GM12878 (cell line): Measurements from ENCODE around the gene CYP26A1. TPM values are rescaled to one million over a fixed set of nuclear protein-coding genes. Genes with fewer than 3 reads are reported as not detected.

ENCODE experiments used
- ATF7 ChIP-seq: fragments of 450-650 bp; IDR thresholded peaks from 2 replicates; pipeline ENCODE4 v1.6.1; 2016; ENCODE audit warnings: low read depth, mild to moderate bottlenecking
- BACH1 ChIP-seq: fragments of 450-650 bp; IDR thresholded peaks from 2 replicates; pipeline ENCODE4 v1.6.1; 2017; ENCODE audit warnings: mild to moderate bottlenecking, borderline replicate concordance
- BCL3 ChIP-seq: IDR thresholded peaks from 2 replicates; pipeline ENCODE4 v1.6.1; 2011; ENCODE audit warnings: borderline replicate concordance, low read depth, mild to moderate bottlenecking, moderate library complexity, low read length; ENCODE audit not compliant: insufficient read depth, poor library complexity, severe bottlenecking
- BRCA1 ChIP-seq: IDR thresholded peaks from 2 replicates; pipeline ENCODE4 v1.6.1; 2011; ENCODE audit warnings: low read depth, low read length, improper control_type of control experiment
- FOXM1 ChIP-seq: IDR thresholded peaks from 2 replicates; pipeline ENCODE4 v1.6.1; 2012; ENCODE audit warnings: low read depth, mild to moderate bottlenecking, inconsistent platforms, low read length, moderate library complexity
- MLLT1 ChIP-seq: fragments of 450-650 bp; IDR thresholded peaks from 2 replicates; pipeline ENCODE4 v1.6.1; 2016; ENCODE audit warnings: mild to moderate bottlenecking
- MXI1 ChIP-seq: fragments of 150-350 bp; IDR thresholded peaks from 2 replicates; pipeline ENCODE4 v1.6.1; 2011; ENCODE audit warnings: low read depth, mild to moderate bottlenecking, inconsistent platforms, low read length, improper control_type of control experiment
- NFIC ChIP-seq: IDR thresholded peaks from 2 replicates; pipeline ENCODE4 v1.6.1; 2012; ENCODE audit warnings: low read depth, mild to moderate bottlenecking, inconsistent platforms, low read length, moderate library complexity
- PRDM15 ChIP-seq: fragments of 450-650 bp; formaldehyde crosslinking; IDR thresholded peaks from 2 replicates; pipeline ENCODE4 v1.4.0; 2020; ENCODE audit warnings: mild to moderate bottlenecking, moderate library complexity
- RELA ChIP-seq: fragments of 450-650 bp; IDR thresholded peaks from 2 replicates; pipeline ENCODE4 v1.8.0; 2014; ENCODE audit warnings: borderline replicate concordance; ENCODE audit not compliant: partially characterized antibody
- SMAD1 ChIP-seq: fragments of 450-650 bp; IDR thresholded peaks from 2 replicates; pipeline ENCODE4 v1.6.1; 2018; ENCODE audit warnings: mild to moderate bottlenecking, low read depth; ENCODE audit not compliant: partially characterized antibody
- TCF7 ChIP-seq: IDR thresholded peaks from 2 replicates; pipeline ENCODE4 v1.6.1; 2014; ENCODE audit warnings: antibody characterized with exemption, borderline replicate concordance
- polyA plus RNA-seq, 11 experiments: library from polyadenylated mRNA; depleted of rRNA in 4 of 11; unstranded in 6 of 11; stranded (reverse) in 5 of 11; fragments of >200 nt; fragmentation: Nextera tagmentation in 4 of 11; fragmentation: Illumina TruSeq in 1 of 11; extraction: Ambion mirVana in 4 of 11; extraction: Trizol in 1 of 11; gene quantifications; 1 replicate in 1 of 11; 2 replicates in 10 of 11; pipeline versions ENCODE4 v1.2.1 to v1.2.3, GENCODE V29; 2011 to 2016; ENCODE audit warnings: inconsistent platforms in 2 of 11, missing spikeins in 2 of 11, low read depth in 1 of 11
- total RNA-seq, 4 experiments: library from RNA; depleted of rRNA in 3 of 4; stranded (reverse); fragments of >200 nt in 3 of 4; fragmentation: Illumina TruSeq in 1 of 4; extraction: Trizol in 1 of 4; gene quantifications; 2 replicates each; pipeline versions ENCODE4 v1.2.1 to v1.2.3, GENCODE V29; 2013 to 2021
- TF ChIP-seq, protein P1 (sequence below): fragments of 450-650 bp; IDR thresholded peaks from 2 replicates; pipeline ENCODE4 v1.6.1; 2017; ENCODE audit warnings: mild to moderate bottlenecking, moderate library complexity
- TF ChIP-seq, protein P2 (sequence below): IDR thresholded peaks from 2 replicates; pipeline ENCODE4 v1.6.1; 2012; ENCODE audit warnings: low read depth, low read length, improper control_type of control experiment
- TF ChIP-seq, protein P3 (sequence below): IDR thresholded peaks from 2 replicates; pipeline ENCODE4 v1.6.1; 2011; ENCODE audit warnings: borderline replicate concordance, low read depth, mild to moderate bottlenecking, moderate library complexity, mixed read lengths, low read length; ENCODE audit not compliant: insufficient read depth; ENCODE audit errors: extremely low read length

CYP26A1 gene
- total and polyA plus RNA-seq, 10 of the 15 experiments (the other 5 are each of a cell fraction or from before 2014, with no cell fraction given): not detected

DNA sequence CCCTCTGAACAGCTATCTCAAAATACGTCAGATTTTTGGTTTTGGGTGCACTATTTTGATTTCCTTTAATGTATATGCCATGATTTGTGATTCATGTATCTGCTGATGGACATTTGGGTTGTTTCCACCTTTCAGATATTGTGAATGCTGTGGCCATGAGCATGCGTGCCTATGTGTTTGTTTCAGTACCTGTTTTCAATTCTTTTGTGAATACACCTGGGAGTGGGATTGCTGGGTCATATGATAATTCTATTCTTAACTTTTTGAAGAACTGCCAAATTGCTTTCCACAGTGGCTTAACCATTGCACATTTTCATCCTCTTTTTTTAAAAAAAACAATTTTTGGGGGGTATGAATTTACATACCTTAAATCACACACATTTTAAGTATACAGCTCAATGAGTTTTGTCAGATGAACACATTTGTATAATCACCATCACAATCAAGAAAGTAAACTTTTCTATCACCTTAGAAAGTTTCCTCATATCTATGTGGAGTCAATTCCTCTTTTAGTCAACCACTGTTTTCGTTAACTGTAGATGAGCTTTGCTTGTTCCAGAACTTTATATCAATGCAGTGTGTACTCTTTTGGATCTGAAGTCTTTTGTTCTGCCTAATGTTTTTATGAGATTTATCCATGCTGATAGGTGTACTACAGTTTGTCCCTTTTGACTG is 36.9 kb downstream of the CYP26A1 start (continued):
- TF ChIP-seq PRDM15 (CRISPR knock-in tag) (no peak), FOXM1 (peak; percentile 87), BRCA1 (no peak), MXI1 (peak; percentile 21; the same call in 1 of the 2 replicates), ATF7 (peak; percentile 41; the same call in 1 of the 2 replicates), TCF7 (no peak), BCL3 (peak; percentile 35), NFIC (peak; percentile 93), MLLT1 (peak; percentile 19; the same call in 1 of the 2 replicates), SMAD1 (peak; percentile 49), BACH1 (peak; percentile 33; the same call in 1 of the 2 replicates), RELA (no peak)
- TF ChIP-seq, protein P1, sequence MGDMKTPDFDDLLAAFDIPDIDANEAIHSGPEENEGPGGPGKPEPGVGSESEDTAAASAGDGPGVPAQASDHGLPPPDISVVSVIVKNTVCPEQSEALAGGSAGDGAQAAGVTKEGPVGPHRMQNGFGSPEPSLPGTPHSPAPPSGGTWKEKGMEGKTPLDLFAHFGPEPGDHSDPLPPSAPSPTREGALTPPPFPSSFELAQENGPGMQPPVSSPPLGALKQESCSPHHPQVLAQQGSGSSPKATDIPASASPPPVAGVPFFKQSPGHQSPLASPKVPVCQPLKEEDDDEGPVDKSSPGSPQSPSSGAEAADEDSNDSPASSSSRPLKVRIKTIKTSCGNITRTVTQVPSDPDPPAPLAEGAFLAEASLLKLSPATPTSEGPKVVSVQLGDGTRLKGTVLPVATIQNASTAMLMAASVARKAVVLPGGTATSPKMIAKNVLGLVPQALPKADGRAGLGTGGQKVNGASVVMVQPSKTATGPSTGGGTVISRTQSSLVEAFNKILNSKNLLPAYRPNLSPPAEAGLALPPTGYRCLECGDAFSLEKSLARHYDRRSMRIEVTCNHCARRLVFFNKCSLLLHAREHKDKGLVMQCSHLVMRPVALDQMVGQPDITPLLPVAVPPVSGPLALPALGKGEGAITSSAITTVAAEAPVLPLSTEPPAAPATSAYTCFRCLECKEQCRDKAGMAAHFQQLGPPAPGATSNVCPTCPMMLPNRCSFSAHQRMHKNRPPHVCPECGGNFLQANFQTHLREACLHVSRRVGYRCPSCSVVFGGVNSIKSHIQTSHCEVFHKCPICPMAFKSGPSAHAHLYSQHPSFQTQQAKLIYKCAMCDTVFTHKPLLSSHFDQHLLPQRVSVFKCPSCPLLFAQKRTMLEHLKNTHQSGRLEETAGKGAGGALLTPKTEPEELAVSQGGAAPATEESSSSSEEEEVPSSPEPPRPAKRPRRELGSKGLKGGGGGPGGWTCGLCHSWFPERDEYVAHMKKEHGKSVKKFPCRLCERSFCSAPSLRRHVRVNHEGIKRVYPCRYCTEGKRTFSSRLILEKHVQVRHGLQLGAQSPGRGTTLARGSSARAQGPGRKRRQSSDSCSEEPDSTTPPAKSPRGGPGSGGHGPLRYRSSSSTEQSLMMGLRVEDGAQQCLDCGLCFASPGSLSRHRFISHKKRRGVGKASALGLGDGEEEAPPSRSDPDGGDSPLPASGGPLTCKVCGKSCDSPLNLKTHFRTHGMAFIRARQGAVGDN: 0 out of 2 replicates have a peak, but pooled peaks have one; percentile 13
- TF ChIP-seq, protein P2, sequence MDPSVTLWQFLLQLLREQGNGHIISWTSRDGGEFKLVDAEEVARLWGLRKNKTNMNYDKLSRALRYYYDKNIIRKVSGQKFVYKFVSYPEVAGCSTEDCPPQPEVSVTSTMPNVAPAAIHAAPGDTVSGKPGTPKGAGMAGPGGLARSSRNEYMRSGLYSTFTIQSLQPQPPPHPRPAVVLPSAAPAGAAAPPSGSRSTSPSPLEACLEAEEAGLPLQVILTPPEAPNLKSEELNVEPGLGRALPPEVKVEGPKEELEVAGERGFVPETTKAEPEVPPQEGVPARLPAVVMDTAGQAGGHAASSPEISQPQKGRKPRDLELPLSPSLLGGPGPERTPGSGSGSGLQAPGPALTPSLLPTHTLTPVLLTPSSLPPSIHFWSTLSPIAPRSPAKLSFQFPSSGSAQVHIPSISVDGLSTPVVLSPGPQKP: no peak
- TF ChIP-seq, protein P3, sequence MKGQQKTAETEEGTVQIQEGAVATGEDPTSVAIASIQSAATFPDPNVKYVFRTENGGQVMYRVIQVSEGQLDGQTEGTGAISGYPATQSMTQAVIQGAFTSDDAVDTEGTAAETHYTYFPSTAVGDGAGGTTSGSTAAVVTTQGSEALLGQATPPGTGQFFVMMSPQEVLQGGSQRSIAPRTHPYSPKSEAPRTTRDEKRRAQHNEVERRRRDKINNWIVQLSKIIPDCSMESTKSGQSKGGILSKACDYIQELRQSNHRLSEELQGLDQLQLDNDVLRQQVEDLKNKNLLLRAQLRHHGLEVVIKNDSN: no peak
